GM12875 (cell line): Measurements from ENCODE around the gene ABCC11.

ENCODE experiments used
- H3K4me3 ChIP-seq: one replicate; pipeline ENCODE4 v1.5.1; 2011; ENCODE audit warnings: low read depth, low read length, control low read depth
- TF ChIP-seq, protein P1 (sequence below): IDR thresholded peaks from 2 replicates; pipeline ENCODE4 v1.5.1; 2011; ENCODE audit warnings: low read depth, mild to moderate bottlenecking, control low read depth, inconsistent platforms, low read length, moderate library complexity, borderline replicate concordance; ENCODE audit not compliant: insufficient read depth

Gene ABCC11

DNA sequence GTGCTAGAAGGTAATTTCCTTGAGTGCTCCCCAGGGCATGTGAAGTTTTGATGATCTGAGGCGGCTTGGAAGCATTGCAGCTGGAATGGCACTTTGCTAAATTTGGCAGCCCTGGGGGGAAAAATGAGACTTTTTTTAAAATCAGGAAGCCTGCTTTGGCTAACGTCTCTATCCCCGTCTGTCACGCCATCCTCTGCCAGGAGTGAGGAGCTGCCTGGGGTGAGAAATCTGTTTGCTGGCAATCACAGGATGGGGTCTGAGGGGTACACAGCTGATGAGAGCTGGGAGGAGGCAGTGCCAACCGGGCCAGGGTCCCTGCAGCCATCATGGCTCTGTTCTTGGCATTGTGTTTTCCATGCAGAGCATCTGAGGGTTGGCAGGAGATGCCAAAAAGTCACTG is 93.6 kb downstream of the ABCC11 start:
- TF ChIP-seq, protein P1, sequence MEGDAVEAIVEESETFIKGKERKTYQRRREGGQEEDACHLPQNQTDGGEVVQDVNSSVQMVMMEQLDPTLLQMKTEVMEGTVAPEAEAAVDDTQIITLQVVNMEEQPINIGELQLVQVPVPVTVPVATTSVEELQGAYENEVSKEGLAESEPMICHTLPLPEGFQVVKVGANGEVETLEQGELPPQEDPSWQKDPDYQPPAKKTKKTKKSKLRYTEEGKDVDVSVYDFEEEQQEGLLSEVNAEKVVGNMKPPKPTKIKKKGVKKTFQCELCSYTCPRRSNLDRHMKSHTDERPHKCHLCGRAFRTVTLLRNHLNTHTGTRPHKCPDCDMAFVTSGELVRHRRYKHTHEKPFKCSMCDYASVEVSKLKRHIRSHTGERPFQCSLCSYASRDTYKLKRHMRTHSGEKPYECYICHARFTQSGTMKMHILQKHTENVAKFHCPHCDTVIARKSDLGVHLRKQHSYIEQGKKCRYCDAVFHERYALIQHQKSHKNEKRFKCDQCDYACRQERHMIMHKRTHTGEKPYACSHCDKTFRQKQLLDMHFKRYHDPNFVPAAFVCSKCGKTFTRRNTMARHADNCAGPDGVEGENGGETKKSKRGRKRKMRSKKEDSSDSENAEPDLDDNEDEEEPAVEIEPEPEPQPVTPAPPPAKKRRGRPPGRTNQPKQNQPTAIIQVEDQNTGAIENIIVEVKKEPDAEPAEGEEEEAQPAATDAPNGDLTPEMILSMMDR: no peak

GRCh38 chr16:48152226-48152625 is 95.1 kb downstream of the ABCC11 start:
- TF ChIP-seq, protein P1: no peak
- H3K4me3 ChIP-seq: no peak overlapping the region

More for the DNA sequence above, 93.6 kb downstream of the ABCC11 start:
- H3K4me3 ChIP-seq: no peak overlapping the region

- H3K4me3 ChIP-seq: no peak overlapping the region
- TF ChIP-seq, protein P1: no peak
Observed at GRCh38 chr16:48150707-48151106, 96.6 kb downstream of the ABCC11 start.

DNA sequence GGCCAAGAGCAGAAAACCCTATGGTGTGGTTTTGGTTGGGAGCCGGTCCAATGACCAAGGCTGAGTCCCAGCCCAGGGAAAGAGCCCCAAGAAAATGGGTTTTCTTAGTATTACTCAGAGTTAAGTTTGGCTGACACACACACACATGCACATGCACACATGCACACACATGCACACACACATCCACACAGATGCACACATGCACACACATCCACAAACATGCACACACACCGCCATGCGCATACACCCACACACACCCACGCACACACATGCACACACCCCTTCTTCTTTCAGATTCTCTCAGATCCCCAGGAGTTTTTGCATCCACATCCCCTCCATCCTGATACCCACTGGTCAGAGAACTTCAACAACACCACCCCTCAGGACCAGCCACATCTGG is 100.6 kb downstream of the ABCC11 start:
- TF ChIP-seq, protein P1: no peak

GRCh38 chr16:48146131-48146530 is 101.2 kb downstream of the ABCC11 start:
- no peak overlapping the region for H3K4me3 ChIP-seq
- TF ChIP-seq, protein P1: no peak

More for the DNA sequence above, 100.6 kb downstream of the ABCC11 start:
- H3K4me3 ChIP-seq: no peak overlapping the region

DNA sequence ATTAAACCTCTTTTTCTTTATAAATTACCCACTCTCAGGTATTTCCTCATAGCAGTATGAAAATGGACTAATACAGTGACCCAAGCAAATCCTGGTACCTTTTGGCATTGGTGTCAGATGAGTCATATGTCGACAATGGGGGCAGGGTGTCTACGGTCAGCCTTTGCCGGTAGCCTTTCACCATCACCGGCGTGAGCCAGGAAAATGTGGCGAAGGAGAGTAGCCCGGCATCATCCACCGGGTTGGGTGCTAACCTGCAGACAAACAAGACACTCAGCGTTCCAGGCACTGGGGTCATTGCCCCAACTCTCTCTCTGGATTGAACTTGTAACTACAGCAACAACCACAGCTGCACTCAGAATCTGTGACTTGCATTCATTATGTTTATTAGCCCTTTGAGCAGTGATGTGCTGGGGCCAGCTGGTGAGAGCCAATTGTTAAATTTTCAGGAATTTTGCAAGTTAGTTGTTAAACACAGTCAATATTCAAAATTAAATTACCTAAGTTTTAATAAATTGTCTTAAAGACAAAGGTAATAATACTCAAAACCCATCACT is 103.4 kb downstream of the ABCC11 start:
- no peak overlapping the region for H3K4me3 ChIP-seq
- TF ChIP-seq, protein P1: no peak

DNA sequence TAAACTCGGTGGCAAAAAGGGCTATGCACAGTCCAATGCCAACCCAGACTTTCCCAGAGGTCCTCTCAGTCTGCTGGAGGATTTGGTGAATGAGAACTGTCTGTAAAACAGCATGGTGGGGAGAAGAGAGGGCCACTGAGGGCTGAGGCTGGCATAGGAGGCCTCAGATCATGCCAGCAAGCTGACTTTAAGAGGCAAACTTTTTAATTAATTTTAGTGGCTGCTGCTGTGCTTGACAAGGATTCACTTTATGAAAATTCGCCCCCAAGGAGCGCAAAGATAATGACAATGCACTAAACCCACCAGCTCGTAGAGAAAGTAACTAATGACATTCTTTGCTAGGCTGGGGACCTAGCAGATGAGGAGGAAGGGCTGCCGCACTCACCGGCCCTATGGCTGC is 106.5 kb downstream of the ABCC11 start:
- no peak overlapping the region for H3K4me3 ChIP-seq
- TF ChIP-seq, protein P1: no peak
